ENCODE measurements around the gene PTPRT. TPM values are rescaled to one million over a fixed set of nuclear protein-coding genes. Genes with fewer than 3 reads are reported as not detected.

Gene PTPRT
- total and polyA plus RNA-seq, 2 of the 13 experiments (the other 11 are each of a cell fraction or from before 2014, with no cell fraction given): under 0.01 to 0.09 TPM

DNA sequence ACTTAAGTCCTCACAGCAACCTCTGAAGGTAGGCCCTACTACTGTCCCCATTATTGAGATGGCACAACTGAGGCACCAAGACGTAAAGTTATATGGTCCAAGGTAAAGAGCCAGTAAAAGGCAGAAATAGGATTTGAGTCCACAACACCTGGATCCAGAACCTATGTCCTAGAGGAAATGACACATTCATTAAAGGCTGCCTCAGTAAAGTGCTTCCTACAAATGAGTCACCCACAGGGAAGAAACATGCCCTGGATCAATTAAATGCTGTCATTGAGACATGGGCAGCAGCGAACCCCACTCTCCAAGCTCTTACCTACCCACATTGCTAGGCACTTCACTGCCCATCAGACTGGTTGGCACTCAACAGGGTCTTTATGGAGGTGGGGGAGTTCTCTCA, 600.9 kb downstream of the PTPRT start:
- FAIRE-seq (no peak), DNase-seq (ENCODE audit: low spot score) (no peak), ATAC-seq (no peak)
- Histone ChIP-seq H3K27me3 (ENCODE audit: control insufficient read depth in 1 of 2, insufficient read depth in 2 of 2, low read length in 2 of 2) (no peaks in the 10 kb centered on the region), H3K9me3 (ENCODE audit: low read length) (peaks cover 16% of the 10 kb centered on the region; the same call in 1 of the 2 replicates), H3K4me3 (replicated peaks in 1 of 3; ENCODE audit: insufficient read depth in 1 of 3, low read depth in 2 of 3, low read length in 3 of 3) (no peak overlapping the region), H3K27ac (ENCODE audit: extremely low read length, insufficient read depth, low read length) (no peak overlapping the region), H2AFZ (ENCODE audit: low read length) (no peak overlapping the region), H3K36me3 (replicated peaks in 1 of 2; ENCODE audit: control insufficient read depth in 1 of 2, insufficient read depth in 2 of 2, low read length in 2 of 2) (no peaks in the 10 kb centered on the region), H3K4me2 (ENCODE audit: low read depth, low read length) (no peak overlapping the region), H3K4me1 (ENCODE audit: insufficient read depth, low read length) (no peaks in the 10 kb centered on the region), H3K79me2 (ENCODE audit: insufficient read depth, low read length) (no peaks in the 10 kb centered on the region), H4K20me1 (ENCODE audit: insufficient read depth, low read length) (no peaks in the 10 kb centered on the region), H3K9ac (ENCODE audit: insufficient read depth, low read depth, low read length) (no peak overlapping the region)
- POLR2A ChIA-PET: no interaction called here
- intact Hi-C loops (cut with micrococcal nuclease; ENCODE audit: unreplicated experiment) (no loop called here), in situ Hi-C loops (cut with HindIII; ENCODE audit: extremely low pct_ligation_motif_present, low pct_unique_long_range_greater_than_20kb) (no loop called here)
- TF ChIP-seq HNRNPL (IDR thresholded peaks at IDR 0.05; ENCODE audit: low read depth, low read length): no peak
- 0 out of 2 replicates have a peak, but pooled peaks have one; percentile 6 for TF ChIP-seq ZNF629 (CRISPR knock-in tag; conservative IDR thresholded peaks at IDR 0.05)
- CTCF ChIA-PET (ENCODE audit: low intra/inter-chr PET ratio, low total read pairs): no interaction called here
- 15% methylated on average over 2 of the region's 2 CpGs for WGBS (ENCODE audit: low lambda C conversion rate)
- BruUV-seq (replicated peaks): no TSS peak

- Histone ChIP-seq H3K4me2 (ENCODE audit: low read depth, low read length) (no peak overlapping the region), H4K20me1 (ENCODE audit: insufficient read depth, low read length) (no peaks in the 10 kb centered on the region), H3K79me2 (ENCODE audit: insufficient read depth, low read length) (no peaks in the 10 kb centered on the region), H3K9ac (ENCODE audit: insufficient read depth, low read depth, low read length) (no peak overlapping the region), H2AFZ (ENCODE audit: low read length) (no peak overlapping the region), H3K9me3 (ENCODE audit: low read length) (peaks cover 22% of the 10 kb centered on the region; the same call in 1 of the 2 replicates), H3K27ac (ENCODE audit: extremely low read length, insufficient read depth, low read length) (no peak overlapping the region), H3K4me3 (replicated peaks in 1 of 3; ENCODE audit: insufficient read depth in 1 of 3, low read depth in 2 of 3, low read length in 3 of 3) (no peak overlapping the region), H3K27me3 (ENCODE audit: control insufficient read depth in 1 of 2, insufficient read depth in 2 of 2, low read length in 2 of 2) (no peaks in the 10 kb centered on the region), H3K36me3 (replicated peaks in 1 of 2; ENCODE audit: control insufficient read depth in 1 of 2, insufficient read depth in 2 of 2, low read length in 2 of 2) (no peaks in the 10 kb centered on the region), H3K4me1 (ENCODE audit: insufficient read depth, low read length) (no peaks in the 10 kb centered on the region)
- in situ Hi-C loops (cut with HindIII; ENCODE audit: extremely low pct_ligation_motif_present, low pct_unique_long_range_greater_than_20kb) (no loop called here), intact Hi-C loops (cut with micrococcal nuclease; ENCODE audit: unreplicated experiment) (no loop called here)
- no peak for TF ChIP-seq ZNF530 (CRISPR knock-in tag; IDR thresholded peaks at IDR 0.05; ENCODE audit: low read depth)
- no peak for TF ChIP-seq XRCC5 (optimal IDR thresholded peaks at IDR 0.05; ENCODE audit: low read length)
- TF ChIP-seq AFF4 (CRISPR knock-in tag; IDR thresholded peaks at IDR 0.05): no peak
- TF ChIP-seq AKAP8 (CRISPR knock-in tag; IDR thresholded peaks at IDR 0.05): no peak
- no peak for TF ChIP-seq ZNF142 (CRISPR knock-in tag; IDR thresholded peaks at IDR 0.05)
- TF ChIP-seq ZNF83 (CRISPR knock-in tag; IDR thresholded peaks at IDR 0.05; ENCODE audit: borderline replicate concordance): no peak
- no peak for TF ChIP-seq GPN1 (CRISPR knock-in tag; IDR thresholded peaks at IDR 0.05; ENCODE audit: borderline replicate concordance)
- no peak for FAIRE-seq
- no TSS peak for BruUV-seq (replicated peaks)
- peak; percentile 44 for ATAC-seq
- WGBS (ENCODE audit: low lambda C conversion rate): 6% methylated on average over 7 of the region's 7 CpGs
- ChIA-PET POLR2A (no interaction called here), CTCF (ENCODE audit: low intra/inter-chr PET ratio, low total read pairs) (no interaction called here)
- DNase-seq (ENCODE audit: low spot score): no peak
These were observed 602.3 kb downstream of the PTPRT start for GRCh38 chr20:42587427-42587826.
